Liver (tissue), 9 donors: ENCODE results near the gene ZNF423. TPM values are rescaled to one million over a fixed set of nuclear protein-coding genes. Genes with fewer than 3 reads are reported as not detected.

Experiments used
- DNase-seq: peaks from one replicate; pipeline ENCODE4 v3.0.0-alpha.2; 2017; ENCODE audit warnings: low spot score
- H3K27ac ChIP-seq, 2 donors: one replicate each; pipeline ENCODE4 v1.7.0; 2013; ENCODE audit warnings: inconsistent platforms in 2 of 2, low read length in 2 of 2, control low read depth in 1 of 2, low read depth in 1 of 2, mild to moderate bottlenecking in 1 of 2
- H3K27me3 ChIP-seq, 4 donors: one replicate each; pipeline versions ENCODE4 v1.6.1 to v1.7.0; 2013; ENCODE audit warnings: low read length in 3 of 4, inconsistent platforms in 1 of 4, mild to moderate bottlenecking in 1 of 4, moderate library complexity in 1 of 4; ENCODE audit not compliant: control insufficient read depth in 4 of 4, insufficient read depth in 4 of 4
- H3K36me3 ChIP-seq, 4 donors: one replicate each; pipeline versions ENCODE4 v1.6.1 to v1.7.0; 2013; ENCODE audit warnings: low read length in 3 of 4, mild to moderate bottlenecking in 3 of 4, low read depth in 1 of 4, moderate library complexity in 1 of 4; ENCODE audit not compliant: control insufficient read depth in 4 of 4, insufficient read depth in 3 of 4
- H3K4me1 ChIP-seq, 4 donors: one replicate each; pipeline versions ENCODE4 v1.6.1 to v1.7.0; 2013; ENCODE audit warnings: low read length in 3 of 4, mild to moderate bottlenecking in 3 of 4, moderate library complexity in 1 of 4; ENCODE audit not compliant: control insufficient read depth in 4 of 4, insufficient read depth in 4 of 4
- H3K4me3 ChIP-seq, 3 donors: one replicate each; pipeline versions ENCODE4 v1.6.1 to v1.7.0; 2013; ENCODE audit warnings: low read length in 3 of 3, control low read depth in 1 of 3, low read depth in 1 of 3, mild to moderate bottlenecking in 1 of 3
- H3K9ac ChIP-seq, 2 donors: one replicate each; pipeline ENCODE4 v1.7.0; 2013; ENCODE audit warnings: low read length in 2 of 2, mild to moderate bottlenecking in 2 of 2, moderate library complexity in 2 of 2, control low read depth in 1 of 2, low read depth in 1 of 2
- H3K9me3 ChIP-seq, 4 donors: one replicate each; pipeline versions ENCODE4 v1.6.1 to v1.7.0; 2013; ENCODE audit warnings: low read length in 3 of 4; ENCODE audit not compliant: control insufficient read depth in 4 of 4
- EGR1 ChIP-seq, 2 donors: IDR thresholded peaks; 2 replicates each; pipeline ENCODE4 v1.6.1; 2016 to 2018; ENCODE audit warnings: antibody characterized with exemption in 2 of 2, low read depth in 2 of 2
- FOXA1 ChIP-seq: IDR thresholded peaks from 2 replicates; pipeline ENCODE4 v1.6.1; 2016; ENCODE audit warnings: antibody characterized with exemption
- FOXA2 ChIP-seq: IDR thresholded peaks from 2 replicates; pipeline ENCODE4 v1.6.1; 2016; ENCODE audit warnings: antibody characterized with exemption
- GABPA ChIP-seq, 2 donors: IDR thresholded peaks in 1 of 2; conservative IDR thresholded peaks in 1 of 2; 2 replicates each; pipeline ENCODE4 v1.6.1; 2016; ENCODE audit warnings: antibody characterized with exemption in 2 of 2, mild to moderate bottlenecking in 1 of 2, moderate library complexity in 1 of 2
- HNF4A ChIP-seq, 2 donors: conservative IDR thresholded peaks; 2 replicates each; pipeline ENCODE4 v1.6.1; 2016; ENCODE audit warnings: antibody characterized with exemption in 2 of 2, mild to moderate bottlenecking in 2 of 2
- HNF4G ChIP-seq: IDR thresholded peaks from 2 replicates; pipeline ENCODE4 v1.6.1; 2016; ENCODE audit warnings: antibody characterized with exemption
- JUND ChIP-seq, 2 donors: IDR thresholded peaks; 2 replicates each; pipeline ENCODE4 v1.6.1; 2016; ENCODE audit warnings: antibody characterized with exemption in 2 of 2
- RAD21 ChIP-seq, 2 donors: IDR thresholded peaks; 2 replicates each; pipeline ENCODE4 v1.6.1; 2016; ENCODE audit warnings: antibody characterized with exemption in 2 of 2, mild to moderate bottlenecking in 2 of 2
- RXRA ChIP-seq, 2 donors: IDR thresholded peaks; 2 replicates each; pipeline ENCODE4 v1.6.1; 2017 to 2018; ENCODE audit warnings: antibody characterized with exemption in 2 of 2, mild to moderate bottlenecking in 1 of 2
- SP1 ChIP-seq: IDR thresholded peaks from 2 replicates; pipeline ENCODE4 v1.6.1; 2018; ENCODE audit warnings: antibody characterized with exemption, mild to moderate bottlenecking
- TAF1 ChIP-seq: conservative IDR thresholded peaks from 2 replicates; pipeline ENCODE4 v1.6.1; 2016; ENCODE audit warnings: antibody characterized with exemption, mild to moderate bottlenecking
- YY1 ChIP-seq: IDR thresholded peaks from 2 replicates; pipeline ENCODE4 v1.6.1; 2016; ENCODE audit warnings: antibody characterized with exemption, mild to moderate bottlenecking
- WGBS: extraction: QIAGEN DNeasy Blood & Tissue Kit; methylation state at CpG from one replicate; pipeline ENCODE4 v1.1.7; 2013; 5-methylcytosine and 5-hydroxymethylcytosine counted together
- polyA plus RNA-seq, 2 donors: library from polyadenylated mRNA; stranded (reverse) in 1 of 2; unstranded in 1 of 2; fragments of 200-250 nt in 1 of 2; fragments of >200 nt in 1 of 2; fragmentation: Nextera tagmentation in 1 of 2; extraction: Ambion mirVana in 1 of 2; gene quantifications; one replicate each; pipeline versions ENCODE4 v1.2.1 to v1.2.3, GENCODE V29; 2013 to 2015
- total RNA-seq, 2 donors: library from RNA; depleted of rRNA; stranded (reverse); fragments of >200 nt; gene quantifications; one replicate each; pipeline ENCODE4 v1.2.3, GENCODE V29; 2014
- TF ChIP-seq, protein P1 (sequence below): IDR thresholded peaks from 2 replicates; pipeline ENCODE4 v1.6.1; 2016; ENCODE audit warnings: antibody characterized with exemption
- TF ChIP-seq, protein P2 (sequence below): fragments of 150-350 bp; IDR thresholded peaks from 2 replicates; pipeline ENCODE4 v1.5.1; 2017; ENCODE audit warnings: improper control_type of control experiment, low read depth, low read length; ENCODE audit not compliant: missing input control
- TF ChIP-seq, protein P3 (sequence below): IDR thresholded peaks from 2 replicates; pipeline ENCODE4 v1.6.1; 2016; ENCODE audit warnings: antibody characterized with exemption
- TF ChIP-seq, protein P4 (sequence below): IDR thresholded peaks from 2 replicates; pipeline ENCODE4 v1.6.1; 2016; ENCODE audit warnings: antibody characterized with exemption, mild to moderate bottlenecking
- TF ChIP-seq, protein P5 (sequence below): IDR thresholded peaks from 2 replicates; pipeline ENCODE4 v1.6.1; 2016; ENCODE audit warnings: antibody characterized with exemption
- donor health status: healthy.
- donor health status: healthy.
- donor health status: healthy.
- donor health status: healthy.
- donor health status: healthy.

The ZNF423 gene
- total and polyA plus RNA-seq, 4 donors: 0.24 to 1.6 (median 0.39) TPM

DNA sequence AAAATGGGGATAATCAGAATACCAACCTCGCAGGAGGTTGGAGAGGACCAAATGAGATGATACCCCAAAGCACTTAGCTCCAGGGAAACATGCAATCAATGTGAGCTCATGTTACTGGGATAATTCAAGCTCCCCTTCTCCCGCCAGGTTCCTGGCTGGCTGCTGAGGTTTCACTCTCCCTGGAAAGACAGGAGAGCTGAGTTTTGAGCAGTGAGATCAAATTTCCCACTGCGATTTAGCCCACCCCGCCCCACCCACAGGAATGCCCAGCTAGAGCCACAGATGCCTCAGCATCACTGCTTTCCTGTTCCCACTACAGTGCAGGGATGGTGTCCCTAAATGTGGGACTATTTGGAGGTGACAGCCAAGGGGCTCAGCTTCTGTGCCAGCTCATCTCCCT is 56.7 kb downstream of the ZNF423 start:
- Histone ChIP-seq H3K27me3 (no peaks in the 10 kb centered on the region), H3K4me3 (no peak overlapping the region), H3K9me3 (no peaks in the 10 kb centered on the region), H3K9ac (no peak overlapping the region), H3K27ac (no peak overlapping the region), H3K4me1 (no peaks in the 10 kb centered on the region), H3K36me3 (no peaks in the 10 kb centered on the region)
- WGBS: 58% methylated on average over 4 of the region's 4 CpGs
- DNase-seq: no peak
- TF ChIP-seq EGR1 (IDR thresholded peaks at IDR 0.05; ENCODE audit: low read depth in 2 of 2): no peak
- TF ChIP-seq, protein P1, sequence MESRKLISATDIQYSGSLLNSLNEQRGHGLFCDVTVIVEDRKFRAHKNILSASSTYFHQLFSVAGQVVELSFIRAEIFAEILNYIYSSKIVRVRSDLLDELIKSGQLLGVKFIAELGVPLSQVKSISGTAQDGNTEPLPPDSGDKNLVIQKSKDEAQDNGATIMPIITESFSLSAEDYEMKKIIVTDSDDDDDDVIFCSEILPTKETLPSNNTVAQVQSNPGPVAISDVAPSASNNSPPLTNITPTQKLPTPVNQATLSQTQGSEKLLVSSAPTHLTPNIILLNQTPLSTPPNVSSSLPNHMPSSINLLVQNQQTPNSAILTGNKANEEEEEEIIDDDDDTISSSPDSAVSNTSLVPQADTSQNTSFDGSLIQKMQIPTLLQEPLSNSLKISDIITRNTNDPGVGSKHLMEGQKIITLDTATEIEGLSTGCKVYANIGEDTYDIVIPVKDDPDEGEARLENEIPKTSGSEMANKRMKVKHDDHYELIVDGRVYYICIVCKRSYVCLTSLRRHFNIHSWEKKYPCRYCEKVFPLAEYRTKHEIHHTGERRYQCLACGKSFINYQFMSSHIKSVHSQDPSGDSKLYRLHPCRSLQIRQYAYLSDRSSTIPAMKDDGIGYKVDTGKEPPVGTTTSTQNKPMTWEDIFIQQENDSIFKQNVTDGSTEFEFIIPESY: no peak
- TF ChIP-seq, protein P2, sequence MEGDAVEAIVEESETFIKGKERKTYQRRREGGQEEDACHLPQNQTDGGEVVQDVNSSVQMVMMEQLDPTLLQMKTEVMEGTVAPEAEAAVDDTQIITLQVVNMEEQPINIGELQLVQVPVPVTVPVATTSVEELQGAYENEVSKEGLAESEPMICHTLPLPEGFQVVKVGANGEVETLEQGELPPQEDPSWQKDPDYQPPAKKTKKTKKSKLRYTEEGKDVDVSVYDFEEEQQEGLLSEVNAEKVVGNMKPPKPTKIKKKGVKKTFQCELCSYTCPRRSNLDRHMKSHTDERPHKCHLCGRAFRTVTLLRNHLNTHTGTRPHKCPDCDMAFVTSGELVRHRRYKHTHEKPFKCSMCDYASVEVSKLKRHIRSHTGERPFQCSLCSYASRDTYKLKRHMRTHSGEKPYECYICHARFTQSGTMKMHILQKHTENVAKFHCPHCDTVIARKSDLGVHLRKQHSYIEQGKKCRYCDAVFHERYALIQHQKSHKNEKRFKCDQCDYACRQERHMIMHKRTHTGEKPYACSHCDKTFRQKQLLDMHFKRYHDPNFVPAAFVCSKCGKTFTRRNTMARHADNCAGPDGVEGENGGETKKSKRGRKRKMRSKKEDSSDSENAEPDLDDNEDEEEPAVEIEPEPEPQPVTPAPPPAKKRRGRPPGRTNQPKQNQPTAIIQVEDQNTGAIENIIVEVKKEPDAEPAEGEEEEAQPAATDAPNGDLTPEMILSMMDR: no peak
- TF ChIP-seq SP1: no peak
- TF ChIP-seq, protein P3, sequence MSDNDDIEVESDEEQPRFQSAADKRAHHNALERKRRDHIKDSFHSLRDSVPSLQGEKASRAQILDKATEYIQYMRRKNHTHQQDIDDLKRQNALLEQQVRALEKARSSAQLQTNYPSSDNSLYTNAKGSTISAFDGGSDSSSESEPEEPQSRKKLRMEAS: no peak
- TF ChIP-seq FOXA2: no peak
- no peak for TF ChIP-seq TAF1
- TF ChIP-seq YY1: no peak
- no peak for TF ChIP-seq RXRA (IDR thresholded peaks at IDR 0.05)
- no peak for TF ChIP-seq JUND (IDR thresholded peaks at IDR 0.05)
- TF ChIP-seq HNF4A (conservative IDR thresholded peaks at IDR 0.05): no peak
- TF ChIP-seq, protein P4, sequence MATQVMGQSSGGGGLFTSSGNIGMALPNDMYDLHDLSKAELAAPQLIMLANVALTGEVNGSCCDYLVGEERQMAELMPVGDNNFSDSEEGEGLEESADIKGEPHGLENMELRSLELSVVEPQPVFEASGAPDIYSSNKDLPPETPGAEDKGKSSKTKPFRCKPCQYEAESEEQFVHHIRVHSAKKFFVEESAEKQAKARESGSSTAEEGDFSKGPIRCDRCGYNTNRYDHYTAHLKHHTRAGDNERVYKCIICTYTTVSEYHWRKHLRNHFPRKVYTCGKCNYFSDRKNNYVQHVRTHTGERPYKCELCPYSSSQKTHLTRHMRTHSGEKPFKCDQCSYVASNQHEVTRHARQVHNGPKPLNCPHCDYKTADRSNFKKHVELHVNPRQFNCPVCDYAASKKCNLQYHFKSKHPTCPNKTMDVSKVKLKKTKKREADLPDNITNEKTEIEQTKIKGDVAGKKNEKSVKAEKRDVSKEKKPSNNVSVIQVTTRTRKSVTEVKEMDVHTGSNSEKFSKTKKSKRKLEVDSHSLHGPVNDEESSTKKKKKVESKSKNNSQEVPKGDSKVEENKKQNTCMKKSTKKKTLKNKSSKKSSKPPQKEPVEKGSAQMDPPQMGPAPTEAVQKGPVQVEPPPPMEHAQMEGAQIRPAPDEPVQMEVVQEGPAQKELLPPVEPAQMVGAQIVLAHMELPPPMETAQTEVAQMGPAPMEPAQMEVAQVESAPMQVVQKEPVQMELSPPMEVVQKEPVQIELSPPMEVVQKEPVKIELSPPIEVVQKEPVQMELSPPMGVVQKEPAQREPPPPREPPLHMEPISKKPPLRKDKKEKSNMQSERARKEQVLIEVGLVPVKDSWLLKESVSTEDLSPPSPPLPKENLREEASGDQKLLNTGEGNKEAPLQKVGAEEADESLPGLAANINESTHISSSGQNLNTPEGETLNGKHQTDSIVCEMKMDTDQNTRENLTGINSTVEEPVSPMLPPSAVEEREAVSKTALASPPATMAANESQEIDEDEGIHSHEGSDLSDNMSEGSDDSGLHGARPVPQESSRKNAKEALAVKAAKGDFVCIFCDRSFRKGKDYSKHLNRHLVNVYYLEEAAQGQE: no peak
- TF ChIP-seq HNF4G: no peak
- no peak for TF ChIP-seq FOXA1
- TF ChIP-seq RAD21 (IDR thresholded peaks at IDR 0.05): no peak
- TF ChIP-seq GABPA (IDR thresholded peaks at IDR 0.05 in 1 of 2, conservative IDR thresholded peaks at IDR 0.05 in 1 of 2): no peak
- TF ChIP-seq, protein P5, sequence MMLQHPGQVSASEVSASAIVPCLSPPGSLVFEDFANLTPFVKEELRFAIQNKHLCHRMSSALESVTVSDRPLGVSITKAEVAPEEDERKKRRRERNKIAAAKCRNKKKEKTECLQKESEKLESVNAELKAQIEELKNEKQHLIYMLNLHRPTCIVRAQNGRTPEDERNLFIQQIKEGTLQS: no peak

DNA sequence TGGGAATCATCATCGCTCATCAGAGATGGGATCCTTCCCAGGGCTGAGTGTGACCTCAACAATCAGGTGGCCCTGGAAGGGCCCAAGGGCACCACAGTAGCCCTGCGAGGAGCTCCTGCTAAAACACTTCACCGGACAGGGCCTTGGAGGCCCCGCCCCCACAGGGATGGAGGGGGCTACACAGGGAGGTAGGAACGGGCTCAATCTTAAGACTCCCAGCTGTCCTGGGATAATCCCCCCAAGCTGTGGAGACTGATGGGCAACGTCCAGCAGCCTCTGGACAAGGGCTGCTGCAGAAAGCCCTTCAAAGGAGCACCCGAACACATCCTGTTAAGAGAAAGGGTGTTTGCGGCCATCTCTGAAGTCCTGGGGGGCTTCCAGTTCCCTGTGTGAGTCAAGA is 60.4 kb downstream of the ZNF423 start:
- Histone ChIP-seq H3K9me3 (no peaks in the 10 kb centered on the region), H3K27me3 (no peaks in the 10 kb centered on the region), H3K36me3 (no peaks in the 10 kb centered on the region), H3K27ac (no peak overlapping the region), H3K4me1 (no peaks in the 10 kb centered on the region), H3K9ac (no peak overlapping the region), H3K4me3 (no peak overlapping the region)
- DNase-seq: no peak
- TF ChIP-seq, protein P3: no peak
- TF ChIP-seq FOXA2: no peak
- TF ChIP-seq HNF4G: no peak
- TF ChIP-seq, protein P4: no peak
- no peak for TF ChIP-seq SP1
- TF ChIP-seq, protein P5: no peak
- WGBS: 96% methylated on average over 8 of the region's 8 CpGs
